Upper lobe of left lung (tissue), 6 donors: Measurements from ENCODE around the gene THNSL1. TPM values are rescaled to one million over a fixed set of nuclear protein-coding genes. Genes with fewer than 3 reads are reported as not detected.

Experiments
- ATAC-seq, 2 donors: fragments of 200-7000 bp; cut with Tn5 transposase; one replicate each; pipeline ENCODE4 v1.9.1; 2022; ENCODE audit warnings: mild to moderate bottlenecking in 2 of 2, moderate library complexity in 2 of 2; ENCODE audit not compliant: low FRiP score in 2 of 2
- DNase-seq, 2 donors: peaks; one replicate each; pipeline ENCODE4 v3.0.0-alpha.2; 2019 to 2020
- H3K27ac ChIP-seq, 4 donors: fragments of 200-600 bp; sonication (generic); one replicate each; pipeline ENCODE4 v1.5.1; 2016 to 2019
- H3K27me3 ChIP-seq, 4 donors: fragments of 200-600 bp; sonication (generic); one replicate each; pipeline ENCODE4 v1.5.1; 2017 to 2019
- H3K36me3 ChIP-seq, 4 donors: fragments of 200-600 bp; sonication (generic); one replicate each; pipeline ENCODE4 v1.5.1; 2016 to 2019
- H3K4me1 ChIP-seq, 4 donors: fragments of 200-600 bp; sonication (generic); one replicate each; pipeline ENCODE4 v1.5.1; 2018 to 2019
- H3K4me3 ChIP-seq, 4 donors: fragments of 200-600 bp; sonication (generic); one replicate each; pipeline ENCODE4 v1.5.1; 2017 to 2019; ENCODE audit warnings: mild to moderate bottlenecking in 2 of 4, moderate library complexity in 1 of 4
- H3K9me3 ChIP-seq, 4 donors: fragments of 200-600 bp; sonication (generic); one replicate each; pipeline ENCODE4 v1.5.1; 2018 to 2019
- EP300 ChIP-seq, 4 donors: sonication (generic); formaldehyde crosslinking; IDR thresholded peaks; one replicate each; pipeline ENCODE4 v1.5.1; 2017; ENCODE audit warnings: antibody characterized with exemption in 4 of 4, control low read depth in 2 of 4
- POLR2A ChIP-seq, 4 donors: fragments of 450-650 bp; IDR thresholded peaks; one replicate each; pipeline ENCODE4 v1.5.1; 2016 to 2017; ENCODE audit warnings: antibody characterized with exemption in 4 of 4, mild to moderate bottlenecking in 2 of 4
- POLR2AphosphoS5 ChIP-seq, 2 donors: sonication (generic); formaldehyde crosslinking; IDR thresholded peaks; one replicate each; pipeline ENCODE4 v1.5.1; 2017; ENCODE audit warnings: antibody characterized with exemption in 2 of 2
- WGBS, 2 donors: methylation state at CpG; one replicate each; pipeline ENCODE4 v1.1.5; 2017 to 2018; 5-methylcytosine and 5-hydroxymethylcytosine counted together
- total RNA-seq, 6 donors: library from RNA; depleted of rRNA in 4 of 6; stranded (reverse); fragments of >200 nt in 4 of 6; gene quantifications; one replicate each; pipeline versions ENCODE4 v1.1.0 to v1.2.1, GENCODE V29; 2016 to 2021
- TF ChIP-seq, protein P1 (sequence below), 6 experiments: fragments of 450-650 bp in 4 of 6; fragments of 200-600 bp in 2 of 6; sonication (generic) in 2 of 6; IDR thresholded peaks; one replicate each; pipeline ENCODE4 v1.5.1; 2016 to 2019; ENCODE audit warnings: antibody characterized with exemption in 6 of 6
- donor health status: DM: no; HTN: no; CAD: no; lungs with moderate emphysema.
- donor health status: DM: no; HTN: yes; CAD: no; lungs with severe emphysema.

Gene THNSL1
- total RNA-seq, 6 donors from 2014 or later = 0.78 to 3.2 (median 2.8) TPM

DNA sequence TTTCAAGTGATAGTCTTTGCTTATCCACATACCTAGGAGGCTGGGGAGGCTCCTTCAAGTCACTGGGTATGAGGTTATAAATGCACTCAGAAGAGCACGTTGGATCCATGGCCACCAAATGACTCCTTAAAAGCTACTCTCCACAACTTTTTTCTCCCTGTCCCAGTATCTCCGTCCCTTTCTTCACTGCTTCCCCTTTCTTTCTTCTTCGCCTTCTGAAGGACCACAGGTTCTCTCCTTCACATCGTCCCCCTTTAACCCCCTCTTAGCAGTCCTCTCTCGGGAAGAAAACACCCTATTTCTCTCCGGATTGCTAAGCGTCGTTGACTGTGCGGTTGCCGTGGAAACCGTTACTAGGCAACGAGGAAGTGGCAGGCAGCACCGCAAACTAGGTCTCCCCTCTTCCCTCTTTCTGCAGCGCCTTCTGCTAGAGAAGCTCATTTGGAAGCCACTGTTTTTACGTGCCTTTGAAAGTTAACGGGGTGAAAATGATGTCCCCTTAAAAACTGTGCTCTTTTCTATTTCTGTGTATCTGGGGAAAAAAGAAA lies 510 bp upstream of the THNSL1 start, which contains the start of gene ENKUR:
Gene ENKUR (minus strand): TSS at position 331 of the 548 bp plus-strand sequence. CDS start 222 bp downstream, at position 109.
- Histone ChIP-seq H3K27ac (peak within 1 kb of the TSS; percentile 81 to 89 (median 88)), H3K4me1 (peaks cover 10 to 19% (median 17%) of the 10 kb centered on the region in 4 donors), H3K36me3 (no peaks in the 10 kb centered on the region), H3K4me3 (peak within 1 kb of the TSS; percentile 62 to 87 (median 80)), H3K27me3 (no peaks in the 10 kb centered on the region), H3K9me3 (no peaks in the 10 kb centered on the region)
- ATAC-seq = peak; percentile 77 to 83
- WGBS, 2 donors = 1 to 3% methylated on average over 16 of the region's 16 CpGs
- no peak for TF ChIP-seq POLR2A (IDR thresholded peaks at IDR 0.05)
- TF ChIP-seq, protein P1, sequence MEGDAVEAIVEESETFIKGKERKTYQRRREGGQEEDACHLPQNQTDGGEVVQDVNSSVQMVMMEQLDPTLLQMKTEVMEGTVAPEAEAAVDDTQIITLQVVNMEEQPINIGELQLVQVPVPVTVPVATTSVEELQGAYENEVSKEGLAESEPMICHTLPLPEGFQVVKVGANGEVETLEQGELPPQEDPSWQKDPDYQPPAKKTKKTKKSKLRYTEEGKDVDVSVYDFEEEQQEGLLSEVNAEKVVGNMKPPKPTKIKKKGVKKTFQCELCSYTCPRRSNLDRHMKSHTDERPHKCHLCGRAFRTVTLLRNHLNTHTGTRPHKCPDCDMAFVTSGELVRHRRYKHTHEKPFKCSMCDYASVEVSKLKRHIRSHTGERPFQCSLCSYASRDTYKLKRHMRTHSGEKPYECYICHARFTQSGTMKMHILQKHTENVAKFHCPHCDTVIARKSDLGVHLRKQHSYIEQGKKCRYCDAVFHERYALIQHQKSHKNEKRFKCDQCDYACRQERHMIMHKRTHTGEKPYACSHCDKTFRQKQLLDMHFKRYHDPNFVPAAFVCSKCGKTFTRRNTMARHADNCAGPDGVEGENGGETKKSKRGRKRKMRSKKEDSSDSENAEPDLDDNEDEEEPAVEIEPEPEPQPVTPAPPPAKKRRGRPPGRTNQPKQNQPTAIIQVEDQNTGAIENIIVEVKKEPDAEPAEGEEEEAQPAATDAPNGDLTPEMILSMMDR (IDR thresholded peaks at IDR 0.05) = no peak
- no peak for TF ChIP-seq EP300 (IDR thresholded peaks at IDR 0.05)
- no peak for TF ChIP-seq POLR2AphosphoS5 (IDR thresholded peaks at IDR 0.05)
- DNase-seq = peak in 1 of 2 donors; percentile 95

DNA sequence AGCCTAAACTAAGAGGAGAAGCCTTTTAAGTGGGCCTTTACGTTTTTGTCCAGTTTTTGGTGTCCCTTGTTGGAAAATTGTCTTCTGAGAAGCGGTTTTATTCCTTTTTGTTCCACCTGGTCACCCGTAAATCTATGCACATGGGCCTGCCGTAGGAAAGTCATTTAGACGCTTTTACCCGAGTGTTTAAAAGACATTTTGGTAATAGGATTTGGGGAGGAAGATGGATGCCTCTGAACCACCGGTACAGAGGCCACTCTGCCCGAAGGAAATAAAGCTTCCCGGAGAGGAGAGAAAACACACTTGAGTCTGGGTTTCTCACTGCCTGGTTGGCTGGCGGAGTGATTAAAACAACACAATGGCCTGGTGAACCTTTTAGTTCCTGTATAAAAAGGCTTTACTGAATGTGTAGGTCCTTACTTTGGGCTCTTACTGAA lies 760 bp downstream of the THNSL1 start:
- Histone ChIP-seq H3K27ac (peak overlapping the region; percentile 81 to 89 (median 88)), H3K4me1 (peaks cover 10 to 19% (median 17%) of the 10 kb centered on the region in 4 donors), H3K4me3 (peak overlapping the region; percentile 62 to 87 (median 80)), H3K9me3 (no peaks in the 10 kb centered on the region), H3K27me3 (no peaks in the 10 kb centered on the region), H3K36me3 (no peaks in the 10 kb centered on the region)
- ATAC-seq (no peak), DNase-seq (peak in 1 of 2 donors; percentile 25)
- WGBS, 2 donors = 4 to 5% methylated on average over 10 of the region's 10 CpGs
- TF ChIP-seq, protein P1 (IDR thresholded peaks at IDR 0.05) = no peak
- TF ChIP-seq POLR2A (IDR thresholded peaks at IDR 0.05) (no peak), EP300 (IDR thresholded peaks at IDR 0.05) (no peak), POLR2AphosphoS5 (IDR thresholded peaks at IDR 0.05) (no peak)

- DNase-seq (no peak), ATAC-seq (no peak)
- H3K36me3 ChIP-seq = no peaks in the 10 kb centered on the region
Observed at GRCh38 chr10:25017661-25018060, 1.2 kb downstream of the THNSL1 start.

DNA sequence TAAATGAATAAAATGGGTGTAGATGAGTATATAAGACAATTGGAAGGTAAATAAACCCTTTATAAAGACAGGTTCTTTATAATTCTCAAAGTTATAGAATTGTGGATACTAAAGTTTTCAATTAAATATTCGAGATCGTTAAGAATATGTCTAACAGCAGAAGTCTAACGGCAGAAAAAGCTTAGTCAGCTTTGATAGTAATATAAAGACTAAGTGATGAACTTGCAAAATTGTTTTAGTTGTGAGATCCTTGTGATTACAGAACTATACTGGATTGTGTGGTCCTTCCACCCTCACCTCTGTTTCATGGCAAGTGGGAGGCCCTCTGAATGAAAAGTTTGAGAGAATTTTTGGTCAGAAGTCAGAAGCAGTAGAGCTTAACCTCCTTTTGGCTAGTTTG lies 2.3 kb downstream of the THNSL1 start:
- H3K36me3 ChIP-seq = no peaks in the 10 kb centered on the region
- TF ChIP-seq POLR2A (IDR thresholded peaks at IDR 0.05) (no peak), POLR2AphosphoS5 (IDR thresholded peaks at IDR 0.05) (no peak), EP300 (IDR thresholded peaks at IDR 0.05) (no peak)
- TF ChIP-seq, protein P1 (IDR thresholded peaks at IDR 0.05) = no peak
- ATAC-seq = no peak
- peaks cover 10 to 19% (median 17%) of the 10 kb centered on the region in 4 donors for H3K4me1 ChIP-seq
- no peaks in the 10 kb centered on the region for H3K27me3 ChIP-seq
- H3K4me3 ChIP-seq = no peak overlapping the region
- DNase-seq = no peak
- no peaks in the 10 kb centered on the region for H3K9me3 ChIP-seq
- 94 to 98% methylated on average over 3 of the region's 3 CpGs for WGBS, 2 donors
- no peak overlapping the region for H3K27ac ChIP-seq

More at GRCh38 chr10:25017661-25018060, 1.2 kb downstream of the THNSL1 start:
- no peak for TF ChIP-seq EP300 (IDR thresholded peaks at IDR 0.05)
- TF ChIP-seq, protein P1 (IDR thresholded peaks at IDR 0.05) = no peak
- no peak for TF ChIP-seq POLR2AphosphoS5 (IDR thresholded peaks at IDR 0.05)
- WGBS, 2 donors = 91 to 92% methylated on average over 6 of the region's 6 CpGs
- Histone ChIP-seq H3K4me1 (peaks cover 10 to 19% (median 17%) of the 10 kb centered on the region in 4 donors), H3K4me3 (peak overlapping the region in 2 of 4 donors; percentile 62 to 87), H3K27ac (peak overlapping the region; percentile 81 to 89 (median 88)), H3K9me3 (no peaks in the 10 kb centered on the region), H3K27me3 (no peaks in the 10 kb centered on the region)

GRCh38 chr10:25023278-25023677 lies 6.9 kb downstream of the THNSL1 start:
- WGBS, 2 donors = 35 to 50% methylated on average over 3 of the region's 3 CpGs
- DNase-seq = no peak

More at GRCh38 chr10:25023278-25023677, 6.9 kb downstream of the THNSL1 start:
- Histone ChIP-seq H3K27ac (no peak overlapping the region), H3K36me3 (no peaks in the 10 kb centered on the region), H3K9me3 (no peaks in the 10 kb centered on the region), H3K4me1 (peaks cover 0 to 5% (median under 1%) of the 10 kb centered on the region in 4 donors), H3K27me3 (no peaks in the 10 kb centered on the region), H3K4me3 (no peak overlapping the region)
- TF ChIP-seq, protein P1 (IDR thresholded peaks at IDR 0.05) = no peak
- TF ChIP-seq POLR2AphosphoS5 (IDR thresholded peaks at IDR 0.05) = no peak
- no peak for ATAC-seq
